Measurements from ENCODE around the gene GATAD2A. TPM values are rescaled to one million over a fixed set of nuclear protein-coding genes. Genes with fewer than 3 reads are reported as not detected.

The GATAD2A gene
- total and polyA plus RNA-seq, 4 experiments from 2014 or later = 3.8 to 108 (median 65.6) TPM

DNA sequence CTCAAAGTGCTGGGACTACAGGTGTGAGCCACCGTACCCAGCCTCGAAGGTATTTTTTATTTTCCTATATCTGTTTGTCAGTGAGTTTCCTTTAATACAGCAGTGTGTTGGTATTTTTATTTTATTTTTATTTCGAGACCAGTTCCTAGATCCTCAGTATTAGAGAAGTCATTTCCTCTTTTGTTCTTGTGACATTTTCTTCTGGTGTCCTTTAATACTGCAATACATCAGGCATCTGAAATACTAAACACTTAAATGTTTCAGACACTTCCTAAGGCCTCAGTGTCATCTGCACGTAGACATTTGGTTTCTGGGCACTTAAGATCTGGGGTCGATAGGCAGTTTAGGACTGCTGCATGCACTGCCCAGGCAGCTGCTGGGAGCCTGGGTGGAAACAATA is 22.5 kb downstream of the GATAD2A start:
- no peaks in the 10 kb centered on the region for H3K27me3 ChIP-seq (ENCODE audit: insufficient read depth, low read length)
- Mint-ChIP-seq H3K9me3 (peaks cover 0 to 2% (median 0%) of the 10 kb centered on the region in 8 donors), H3K4me3 (peak overlapping the region in 1 of 8 donors; percentile 25)

DNA sequence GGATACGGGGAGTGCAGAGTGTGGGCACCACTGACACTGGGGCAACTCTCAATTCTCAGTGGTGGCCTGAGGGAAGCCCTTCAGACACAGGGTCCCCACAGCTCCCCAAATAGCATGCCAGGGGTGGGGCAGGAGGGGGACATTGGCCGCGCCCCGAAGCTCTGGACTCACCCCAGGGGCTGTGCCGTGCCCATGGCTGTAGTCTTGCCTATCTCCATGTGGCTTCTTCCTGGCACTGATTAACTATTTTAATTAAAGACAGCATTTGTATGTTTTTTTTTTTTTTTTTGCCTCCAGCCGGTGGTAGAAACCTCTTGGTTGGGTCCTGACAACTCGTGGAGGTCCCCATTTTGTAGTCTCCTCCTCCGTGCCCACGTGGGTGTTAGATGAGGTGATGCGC is 23.3 kb downstream of the GATAD2A start:
- no peak overlapping the region for H3K4me3 ChIP-seq (ENCODE audit: low read length in 2 of 2)
- no peak overlapping the region for H3K4me3 Mint-ChIP-seq
- no peaks in the 10 kb centered on the region for H3K36me3 ChIP-seq (ENCODE audit: insufficient read depth, low read length)
- DNase-seq = no peak
- H3K27me3 ChIP-seq (ENCODE audit: insufficient read depth, low read length) = no peaks in the 10 kb centered on the region
- no peaks in the 10 kb centered on the region for H3K9me3 ChIP-seq (ENCODE audit: control insufficient read depth in 1 of 2, low read length in 2 of 2)
- H3K27ac ChIP-seq (ENCODE audit: low read depth, low read length) = no peak overlapping the region
- peaks cover 0 to 11% of the 10 kb centered on the region in 2 donors for H3K36me3 Mint-ChIP-seq
- H3K4me1 Mint-ChIP-seq = peaks cover 48 to 100% (median 74%) of the 10 kb centered on the region in 4 donors
- H3K27ac Mint-ChIP-seq = peak overlapping the region in 3 of 7 donors; percentile 42 to 68 (median 67)
- peaks cover 82% of the 10 kb centered on the region for H3K4me1 ChIP-seq (ENCODE audit: insufficient read depth, low read length)
- no peaks in the 10 kb centered on the region for H3K27me3 Mint-ChIP-seq
- ChIA-PET POLR2A (ENCODE audit: partially characterized antibody) (no interaction called here), CTCF (ENCODE audit: partially characterized antibody) (no interaction called here)
- intact Hi-C loops (cut with micrococcal nuclease) = no loop called here
- peaks cover 0 to 2% (median 0%) of the 10 kb centered on the region in 8 donors for H3K9me3 Mint-ChIP-seq

More for the DNA sequence above, 22.5 kb downstream of the GATAD2A start:
- Histone ChIP-seq H3K4me3 (ENCODE audit: low read length in 2 of 2) (no peak overlapping the region), H3K4me1 (ENCODE audit: insufficient read depth, low read length) (peaks cover 85% of the 10 kb centered on the region), H3K9me3 (ENCODE audit: control insufficient read depth in 1 of 2, low read length in 2 of 2) (no peaks in the 10 kb centered on the region), H3K36me3 (ENCODE audit: insufficient read depth, low read length) (no peaks in the 10 kb centered on the region), H3K27ac (ENCODE audit: low read depth, low read length) (no peak overlapping the region)
- Mint-ChIP-seq H3K36me3 (peaks cover 0 to 11% of the 10 kb centered on the region in 2 donors), H3K27ac (peak overlapping the region in 6 of 7 donors; percentile 4 to 77 (median 54)), H3K27me3 (no peaks in the 10 kb centered on the region), H3K4me1 (peaks cover 46 to 100% (median 75%) of the 10 kb centered on the region in 4 donors)
- DNase-seq = no peak
- intact Hi-C loops (cut with micrococcal nuclease) = no loop called here
- CTCF ChIA-PET (ENCODE audit: partially characterized antibody) = no interaction called here
- POLR2A ChIA-PET (ENCODE audit: partially characterized antibody) = no interaction called here

DNA sequence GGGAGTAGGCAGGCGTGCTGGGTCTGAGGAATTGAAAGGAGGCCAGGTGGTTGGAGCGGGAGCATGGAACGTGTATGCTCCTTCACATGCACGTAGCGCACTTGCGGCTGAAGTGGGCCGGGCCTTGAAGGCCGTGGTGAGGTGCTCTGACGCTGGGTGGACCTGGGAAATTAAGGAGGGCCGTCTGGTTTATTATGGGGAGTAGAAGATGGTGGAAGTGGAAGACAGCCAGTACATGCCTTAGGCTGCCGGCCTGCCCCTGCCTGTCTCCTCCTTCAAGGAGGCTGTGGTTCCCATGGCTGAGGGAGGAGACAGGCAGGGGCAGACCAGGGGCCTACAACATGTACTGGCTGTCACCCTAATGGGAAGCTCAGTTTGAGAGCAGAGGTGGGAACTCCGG is 23.9 kb downstream of the GATAD2A start:
- Histone ChIP-seq H3K4me1 (ENCODE audit: insufficient read depth, low read length) (peaks cover 84% of the 10 kb centered on the region), H3K9me3 (ENCODE audit: control insufficient read depth in 1 of 2, low read length in 2 of 2) (no peaks in the 10 kb centered on the region), H3K27ac (ENCODE audit: low read depth, low read length) (no peak overlapping the region), H3K27me3 (ENCODE audit: insufficient read depth, low read length) (no peaks in the 10 kb centered on the region), H3K36me3 (ENCODE audit: insufficient read depth, low read length) (no peaks in the 10 kb centered on the region), H3K4me3 (ENCODE audit: low read length in 2 of 2) (no peak overlapping the region)
- ChIA-PET POLR2A (ENCODE audit: partially characterized antibody) (no interaction called here), CTCF (ENCODE audit: partially characterized antibody) (interaction anchor here (0.6 kb wide), 1 partner anchor 142 kb away, joined by 3 read pairs; no protein-coding TSS in a partner anchor)
- Mint-ChIP-seq H3K27ac (peak overlapping the region in 5 of 7 donors; percentile 20 to 82 (median 67)), H3K27me3 (no peaks in the 10 kb centered on the region), H3K4me3 (no peak overlapping the region), H3K36me3 (peaks cover 0 to 11% of the 10 kb centered on the region in 2 donors), H3K4me1 (peaks cover 51 to 99% (median 75%) of the 10 kb centered on the region in 4 donors), H3K9me3 (peaks cover 0 to 2% (median 0%) of the 10 kb centered on the region in 8 donors)
- intact Hi-C loops (cut with micrococcal nuclease) = no loop called here
- no peak for DNase-seq

DNA sequence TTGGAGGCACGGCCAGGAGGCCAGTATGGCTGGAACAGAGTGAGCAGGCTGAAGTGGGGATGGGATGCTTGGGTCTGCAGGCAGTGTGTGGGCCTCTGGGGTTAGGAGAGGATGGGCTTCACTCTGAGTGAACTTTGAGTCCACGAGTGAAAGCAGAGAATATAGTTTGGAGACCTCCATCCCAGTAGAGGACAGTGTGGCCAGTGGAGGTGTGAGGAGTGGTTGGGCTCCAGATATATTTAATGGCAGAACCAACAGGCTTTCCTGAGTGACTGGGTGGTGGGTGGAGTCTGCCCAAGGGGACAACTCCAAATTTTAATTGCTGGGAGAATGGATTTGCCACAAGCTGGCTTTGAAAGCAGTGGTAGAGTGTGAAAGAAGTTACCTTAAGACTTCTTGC is 27.3 kb downstream of the GATAD2A start:
- no peaks in the 10 kb centered on the region for H3K9me3 ChIP-seq (ENCODE audit: control insufficient read depth in 1 of 2, low read length in 2 of 2)
- intact Hi-C loops (cut with micrococcal nuclease) = no loop called here
- ChIA-PET POLR2A (ENCODE audit: partially characterized antibody) (interaction anchor here (1.8 kb wide), 1 partner anchor 27 kb away, joined by 7 read pairs; the partner anchor contains the start of gene GATAD2A), CTCF (ENCODE audit: partially characterized antibody) (no interaction called here)
- Mint-ChIP-seq H3K4me3 (peak overlapping the region in 2 of 8 donors; percentile 3 to 14), H3K27ac (peak overlapping the region; percentile 11 to 91 (median 55)), H3K9me3 (peaks cover 0 to 2% (median 0%) of the 10 kb centered on the region in 8 donors), H3K27me3 (no peaks in the 10 kb centered on the region), H3K36me3 (peaks cover 0 to 29% of the 10 kb centered on the region in 2 donors), H3K4me1 (peaks cover 50 to 94% (median 71%) of the 10 kb centered on the region in 4 donors)
- H3K27ac ChIP-seq (ENCODE audit: low read depth, low read length) = no peak overlapping the region
- no peaks in the 10 kb centered on the region for H3K27me3 ChIP-seq (ENCODE audit: insufficient read depth, low read length)
- H3K4me3 ChIP-seq (ENCODE audit: low read length in 2 of 2) = no peak overlapping the region
- H3K4me1 ChIP-seq (ENCODE audit: insufficient read depth, low read length) = peaks cover 77% of the 10 kb centered on the region
- peaks cover 7% of the 10 kb centered on the region for H3K36me3 ChIP-seq (ENCODE audit: insufficient read depth, low read length)
- DNase-seq = no peak

DNA sequence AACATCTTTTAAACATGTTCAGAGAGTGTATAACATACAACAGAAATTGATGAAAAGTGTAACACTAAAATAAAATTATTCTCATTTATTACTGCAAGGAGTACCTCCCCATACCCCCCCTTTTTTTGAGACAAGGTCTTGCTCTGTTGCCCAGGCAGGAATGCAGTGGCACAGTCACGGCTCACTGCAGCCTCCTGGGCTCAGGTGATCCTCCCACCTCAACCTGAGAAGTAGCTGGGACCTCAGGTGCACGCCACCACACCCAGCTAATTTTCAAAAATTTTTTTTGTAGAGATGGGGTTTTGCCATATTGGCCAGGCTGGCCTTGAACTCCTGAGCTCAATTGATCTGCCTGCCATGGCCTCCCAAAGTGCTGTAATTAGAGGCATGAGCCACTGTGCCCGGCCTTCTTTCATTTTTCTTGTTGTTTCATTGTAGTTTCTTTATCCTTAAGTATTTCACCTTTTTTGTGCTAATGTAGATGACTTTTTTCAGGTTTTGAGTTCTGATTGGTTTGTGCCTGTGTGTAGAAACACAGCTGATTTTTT is 28.3 kb downstream of the GATAD2A start:
- H3K4me1 ChIP-seq (ENCODE audit: insufficient read depth, low read length) = peaks cover 74% of the 10 kb centered on the region
- no peaks in the 10 kb centered on the region for H3K9me3 ChIP-seq (ENCODE audit: control insufficient read depth in 1 of 2, low read length in 2 of 2)
- DNase-seq = no peak
- Mint-ChIP-seq H3K27ac (peak overlapping the region; percentile 39 to 82 (median 69)), H3K4me3 (peak overlapping the region in 1 of 8 donors; percentile 29), H3K27me3 (no peaks in the 10 kb centered on the region), H3K36me3 (peaks cover 0 to 24% of the 10 kb centered on the region in 2 donors), H3K9me3 (peaks cover 0 to 2% (median 0%) of the 10 kb centered on the region in 8 donors), H3K4me1 (peaks cover 43 to 94% (median 66%) of the 10 kb centered on the region in 4 donors)
- ChIA-PET POLR2A (ENCODE audit: partially characterized antibody) (interaction anchor here (1.8 kb wide), 1 partner anchor 28 kb away, joined by 7 read pairs; the partner anchor contains the start of gene GATAD2A), CTCF (ENCODE audit: partially characterized antibody) (interaction anchor here (1.0 to 1.4 kb wide), 4 partner anchors 9 to 69 kb away, joined by 3 read pairs; no protein-coding TSS in a partner anchor)
- peaks cover 7% of the 10 kb centered on the region for H3K36me3 ChIP-seq (ENCODE audit: insufficient read depth, low read length)
- intact Hi-C loops (cut with micrococcal nuclease) = no loop called here
- H3K27ac ChIP-seq (ENCODE audit: low read depth, low read length) = no peak overlapping the region
- no peak overlapping the region for H3K4me3 ChIP-seq (ENCODE audit: low read length in 2 of 2)
- H3K27me3 ChIP-seq (ENCODE audit: insufficient read depth, low read length) = no peaks in the 10 kb centered on the region

DNA sequence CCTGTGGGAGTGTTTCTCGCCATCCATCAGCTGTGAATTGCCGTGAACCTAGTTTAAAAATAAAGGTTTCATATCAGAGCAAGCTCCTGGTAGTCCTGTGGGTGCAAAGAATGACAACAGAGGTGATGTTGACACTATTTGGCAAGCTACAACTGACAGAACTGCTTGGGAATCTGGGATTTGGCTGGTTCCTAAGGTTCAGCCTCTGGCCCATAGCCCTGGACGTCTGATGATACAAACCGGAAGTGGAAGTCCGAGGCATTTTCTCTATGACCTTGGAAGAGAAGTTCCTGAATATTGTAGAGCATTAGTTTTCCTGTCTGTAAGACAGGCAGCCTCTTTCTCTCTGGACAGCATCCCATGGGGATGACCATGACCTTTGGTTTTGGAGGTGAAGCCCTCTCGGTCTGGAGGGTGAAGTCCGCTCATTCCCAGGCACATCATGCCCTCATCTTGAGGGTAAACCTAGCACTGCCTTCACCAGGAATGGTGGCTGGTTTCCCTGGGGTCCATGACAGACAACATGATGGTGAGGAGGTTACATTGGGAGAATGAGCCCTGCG is 29.1 kb downstream of the GATAD2A start:
- H3K4me3 ChIP-seq (ENCODE audit: low read length in 2 of 2) = no peak overlapping the region
- no peaks in the 10 kb centered on the region for H3K9me3 ChIP-seq (ENCODE audit: control insufficient read depth in 1 of 2, low read length in 2 of 2)
- peaks cover 7% of the 10 kb centered on the region for H3K36me3 ChIP-seq (ENCODE audit: insufficient read depth, low read length)
- Mint-ChIP-seq H3K27me3 (no peaks in the 10 kb centered on the region), H3K4me3 (no peak overlapping the region), H3K36me3 (peaks cover 0 to 31% of the 10 kb centered on the region in 2 donors), H3K4me1 (peaks cover 40 to 94% (median 64%) of the 10 kb centered on the region in 4 donors), H3K27ac (peak overlapping the region in 6 of 7 donors; percentile 41 to 82 (median 62)), H3K9me3 (peaks cover 0 to 2% (median 0%) of the 10 kb centered on the region in 8 donors)
- H3K4me1 ChIP-seq (ENCODE audit: insufficient read depth, low read length) = peaks cover 66% of the 10 kb centered on the region
- no peak for DNase-seq
- ChIA-PET POLR2A (ENCODE audit: partially characterized antibody) (interaction anchor here (1.8 kb wide), 1 partner anchor 29 kb away, joined by 7 read pairs; the partner anchor contains the start of gene GATAD2A), CTCF (ENCODE audit: partially characterized antibody) (interaction anchor here (1.0 to 1.4 kb wide), 4 partner anchors 8 to 70 kb away, joined by 3 read pairs; no protein-coding TSS in a partner anchor)
- H3K27me3 ChIP-seq (ENCODE audit: insufficient read depth, low read length) = no peaks in the 10 kb centered on the region
- no peak overlapping the region for H3K27ac ChIP-seq (ENCODE audit: low read depth, low read length)
- intact Hi-C loops (cut with micrococcal nuclease) = no loop called here

DNA sequence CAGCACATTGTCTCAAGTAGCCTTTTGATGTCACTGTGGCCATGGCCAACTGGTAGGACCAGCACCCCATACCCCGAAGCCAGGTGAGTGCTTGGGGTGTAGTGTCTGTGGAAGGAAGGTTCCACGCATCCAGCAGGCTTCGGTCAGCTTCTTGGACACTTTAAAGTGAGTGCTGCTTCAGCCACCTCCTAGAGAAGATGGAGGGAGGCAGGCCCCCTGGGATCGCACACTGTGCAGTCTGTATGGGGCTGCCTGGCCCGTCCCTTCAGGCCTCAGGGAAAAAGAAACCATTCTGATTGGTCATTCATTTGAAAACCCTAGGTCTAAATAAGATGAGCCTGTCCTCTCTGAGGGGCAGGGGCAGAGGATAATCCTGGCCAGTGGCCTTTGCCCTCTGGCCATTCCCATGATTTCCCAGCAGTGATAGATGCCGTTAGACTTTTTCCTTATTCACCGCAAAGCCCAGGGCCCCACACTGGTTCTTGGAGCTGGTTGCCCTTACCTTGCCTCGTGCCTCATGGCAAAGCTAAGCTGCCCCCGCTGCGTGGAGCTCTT is 30.7 kb downstream of the GATAD2A start:
- Histone ChIP-seq H3K4me1 (ENCODE audit: insufficient read depth, low read length) (peaks cover 49% of the 10 kb centered on the region), H3K9me3 (ENCODE audit: control insufficient read depth in 1 of 2, low read length in 2 of 2) (no peaks in the 10 kb centered on the region), H3K27me3 (ENCODE audit: insufficient read depth, low read length) (no peaks in the 10 kb centered on the region), H3K27ac (ENCODE audit: low read depth, low read length) (no peak overlapping the region), H3K4me3 (ENCODE audit: low read length in 2 of 2) (no peak overlapping the region), H3K36me3 (ENCODE audit: insufficient read depth, low read length) (peaks cover 7% of the 10 kb centered on the region)
- H3K27ac Mint-ChIP-seq = peak overlapping the region in 5 of 7 donors; percentile 31 to 67 (median 59)
- H3K36me3 Mint-ChIP-seq = peaks cover 4 to 34% of the 10 kb centered on the region in 2 donors
- DNase-seq = no peak
- no peaks in the 10 kb centered on the region for H3K27me3 Mint-ChIP-seq
- H3K4me1 Mint-ChIP-seq = peaks cover 29 to 82% (median 56%) of the 10 kb centered on the region in 4 donors
- peaks cover 0 to 2% (median 0%) of the 10 kb centered on the region in 8 donors for H3K9me3 Mint-ChIP-seq
- POLR2A ChIA-PET (ENCODE audit: partially characterized antibody) = interaction anchor here (0.9 kb wide), 1 partner anchor 29 kb away, joined by 3 read pairs; no protein-coding TSS in a partner anchor
- CTCF ChIA-PET (ENCODE audit: partially characterized antibody) = no interaction called here
- intact Hi-C loops (cut with micrococcal nuclease) = no loop called here
- H3K4me3 Mint-ChIP-seq = no peak overlapping the region
